T-helper 1 cell treated with Interleukin-12 subunit alpha and Interleukin-12 subunit beta and Interleukin-4 antibody, amounts not matched to agents 30 μg/mL and 1 μg/mL, for 36 hours (primary cell): ENCODE results near the gene EPGN.

ENCODE experiments used
- H3K27ac Mint-ChIP-seq: one replicate; pipeline ENCODE4 v1.8.0; 2021; ENCODE audit warnings: mild to moderate bottlenecking, mixed read lengths
- H3K27me3 Mint-ChIP-seq: one replicate; pipeline ENCODE4 v1.8.0; 2021; ENCODE audit warnings: low read depth, mixed read lengths
- H3K36me3 Mint-ChIP-seq: one replicate; pipeline ENCODE4 v1.8.0; 2021; ENCODE audit warnings: low read depth, mixed read lengths
- H3K4me1 Mint-ChIP-seq: one replicate; pipeline ENCODE4 v1.8.0; 2021; ENCODE audit warnings: low read depth, mixed read lengths
- H3K4me3 Mint-ChIP-seq: one replicate; pipeline ENCODE4 v1.8.0; 2021; ENCODE audit warnings: mild to moderate bottlenecking, moderate library complexity, mixed read lengths
- H3K9me3 Mint-ChIP-seq: one replicate; pipeline ENCODE4 v1.8.0; 2021; ENCODE audit warnings: mixed read lengths

Gene EPGN

GRCh38 chr4:74319470-74319869 lies 11.2 kb downstream of the EPGN start:
- Mint-ChIP-seq H3K27me3 (peaks cover 15% of the 10 kb centered on the region), H3K27ac (no peak overlapping the region), H3K36me3 (no peaks in the 10 kb centered on the region), H3K4me1 (no peaks in the 10 kb centered on the region), H3K9me3 (no peaks in the 10 kb centered on the region), H3K4me3 (no peak overlapping the region)

GRCh38 chr4:74320559-74321118 lies 12.4 kb downstream of the EPGN start:
- Mint-ChIP-seq H3K27ac (no peak overlapping the region), H3K4me3 (no peak overlapping the region), H3K9me3 (no peaks in the 10 kb centered on the region), H3K4me1 (no peaks in the 10 kb centered on the region), H3K27me3 (peaks cover 15% of the 10 kb centered on the region), H3K36me3 (no peaks in the 10 kb centered on the region)

- Mint-ChIP-seq H3K36me3 (no peaks in the 10 kb centered on the region), H3K9me3 (no peaks in the 10 kb centered on the region), H3K4me1 (no peaks in the 10 kb centered on the region), H3K4me3 (no peak overlapping the region), H3K27ac (no peak overlapping the region), H3K27me3 (peaks cover 15% of the 10 kb centered on the region)
These were observed 14.0 kb downstream of the EPGN start for GRCh38 chr4:74322301-74322700.

GRCh38 chr4:74323663-74324062 lies 15.4 kb downstream of the EPGN start:
- H3K36me3 Mint-ChIP-seq = no peaks in the 10 kb centered on the region
- no peak overlapping the region for H3K27ac Mint-ChIP-seq
- H3K9me3 Mint-ChIP-seq = no peaks in the 10 kb centered on the region
- H3K4me3 Mint-ChIP-seq = no peak overlapping the region
- H3K4me1 Mint-ChIP-seq = no peaks in the 10 kb centered on the region
- H3K27me3 Mint-ChIP-seq = peaks cover 17% of the 10 kb centered on the region

GRCh38 chr4:74324262-74324661 lies 16.0 kb downstream of the EPGN start:
- no peaks in the 10 kb centered on the region for H3K9me3 Mint-ChIP-seq
- H3K27me3 Mint-ChIP-seq = peaks cover 23% of the 10 kb centered on the region
- H3K4me3 Mint-ChIP-seq = no peak overlapping the region
- no peaks in the 10 kb centered on the region for H3K4me1 Mint-ChIP-seq
- H3K27ac Mint-ChIP-seq = no peak overlapping the region
- no peaks in the 10 kb centered on the region for H3K36me3 Mint-ChIP-seq

GRCh38 chr4:74325886-74326285 lies 17.6 kb downstream of the EPGN start:
- peaks cover 19% of the 10 kb centered on the region for H3K27me3 Mint-ChIP-seq
- no peak overlapping the region for H3K27ac Mint-ChIP-seq

GRCh38 chr4:74327762-74328161 lies 19.5 kb downstream of the EPGN start:
- Mint-ChIP-seq H3K4me1 (no peaks in the 10 kb centered on the region), H3K4me3 (no peak overlapping the region), H3K9me3 (no peaks in the 10 kb centered on the region), H3K27ac (no peak overlapping the region), H3K36me3 (no peaks in the 10 kb centered on the region), H3K27me3 (peaks cover 18% of the 10 kb centered on the region)

More at GRCh38 chr4:74325886-74326285, 17.6 kb downstream of the EPGN start:
- no peaks in the 10 kb centered on the region for H3K4me1 Mint-ChIP-seq
- no peaks in the 10 kb centered on the region for H3K36me3 Mint-ChIP-seq
- no peaks in the 10 kb centered on the region for H3K9me3 Mint-ChIP-seq
- no peak overlapping the region for H3K4me3 Mint-ChIP-seq

GRCh38 chr4:74328501-74328900 lies 20.2 kb downstream of the EPGN start:
- H3K9me3 Mint-ChIP-seq = no peaks in the 10 kb centered on the region
- H3K27ac Mint-ChIP-seq = no peak overlapping the region
- no peaks in the 10 kb centered on the region for H3K4me1 Mint-ChIP-seq
- H3K4me3 Mint-ChIP-seq = no peak overlapping the region
- no peaks in the 10 kb centered on the region for H3K36me3 Mint-ChIP-seq
- H3K27me3 Mint-ChIP-seq = peaks cover 18% of the 10 kb centered on the region

GRCh38 chr4:74329307-74329706 lies 21.0 kb downstream of the EPGN start:
- H3K36me3 Mint-ChIP-seq = no peaks in the 10 kb centered on the region
- no peak overlapping the region for H3K4me3 Mint-ChIP-seq
- H3K4me1 Mint-ChIP-seq = no peaks in the 10 kb centered on the region
- H3K9me3 Mint-ChIP-seq = no peaks in the 10 kb centered on the region
- no peak overlapping the region for H3K27ac Mint-ChIP-seq
- H3K27me3 Mint-ChIP-seq = peaks cover 16% of the 10 kb centered on the region

GRCh38 chr4:74330295-74330750 lies 22.1 kb downstream of the EPGN start:
- H3K27me3 Mint-ChIP-seq = peaks cover 16% of the 10 kb centered on the region
- H3K9me3 Mint-ChIP-seq = no peaks in the 10 kb centered on the region
- no peak overlapping the region for H3K4me3 Mint-ChIP-seq
- no peak overlapping the region for H3K27ac Mint-ChIP-seq
- H3K36me3 Mint-ChIP-seq = no peaks in the 10 kb centered on the region
- no peaks in the 10 kb centered on the region for H3K4me1 Mint-ChIP-seq

GRCh38 chr4:74331252-74331651 lies 23.0 kb downstream of the EPGN start:
- Mint-ChIP-seq H3K4me3 (no peak overlapping the region), H3K36me3 (no peaks in the 10 kb centered on the region), H3K9me3 (no peaks in the 10 kb centered on the region), H3K27ac (no peak overlapping the region), H3K4me1 (no peaks in the 10 kb centered on the region), H3K27me3 (peaks cover 16% of the 10 kb centered on the region)

GRCh38 chr4:74331944-74332343 lies 23.7 kb downstream of the EPGN start:
- H3K4me3 Mint-ChIP-seq = no peak overlapping the region
- H3K27me3 Mint-ChIP-seq = peaks cover 16% of the 10 kb centered on the region
- no peaks in the 10 kb centered on the region for H3K36me3 Mint-ChIP-seq
- no peaks in the 10 kb centered on the region for H3K9me3 Mint-ChIP-seq
- no peaks in the 10 kb centered on the region for H3K4me1 Mint-ChIP-seq
- H3K27ac Mint-ChIP-seq = no peak overlapping the region

GRCh38 chr4:74334636-74335035 lies 26.4 kb downstream of the EPGN start:
- Mint-ChIP-seq H3K4me1 (no peaks in the 10 kb centered on the region), H3K36me3 (no peaks in the 10 kb centered on the region), H3K4me3 (no peak overlapping the region), H3K27ac (no peak overlapping the region), H3K27me3 (peaks cover 8% of the 10 kb centered on the region), H3K9me3 (no peaks in the 10 kb centered on the region)

- Mint-ChIP-seq H3K27me3 (peaks cover 8% of the 10 kb centered on the region), H3K9me3 (peaks cover 5% of the 10 kb centered on the region), H3K4me1 (no peaks in the 10 kb centered on the region), H3K4me3 (no peak overlapping the region), H3K36me3 (no peaks in the 10 kb centered on the region), H3K27ac (no peak overlapping the region)
These were observed 27.2 kb downstream of the EPGN start for GRCh38 chr4:74335341-74336021.

GRCh38 chr4:74338792-74339333 lies 30.6 kb downstream of the EPGN start:
- Mint-ChIP-seq H3K27me3 (no peaks in the 10 kb centered on the region), H3K4me1 (no peaks in the 10 kb centered on the region), H3K9me3 (peaks cover 16% of the 10 kb centered on the region), H3K4me3 (no peak overlapping the region), H3K36me3 (no peaks in the 10 kb centered on the region), H3K27ac (no peak overlapping the region)
